HEK293 (cell line): ENCODE data around the gene ZIC3.

Experiments
- CTCF ChIA-PET: fragments of 350-600 bp; formaldehyde crosslinking; extraction: SDS; loops from one replicate; lab custom pipeline; 2021; ENCODE audit warnings: antibody characterized with exemption; lab: Yijun Ruan, JAX
- POLR2A ChIA-PET: fragments of 300-600 bp; formaldehyde crosslinking; extraction: SDS; loops from one replicate; lab custom pipeline; 2020; ENCODE audit warnings: antibody characterized with exemption, inconsistent platforms; lab: Yijun Ruan, JAX
- H3K27ac ChIP-seq: fragments of 200-500 bp; sonication (Bioruptor generic); 2 replicates; pipeline ENCODE4 v1.5.1; 2014; ENCODE audit warnings: low read depth, low read length, control low read depth, inconsistent platforms; ENCODE audit errors: extremely low read depth
- H3K36me3 ChIP-seq, 2 experiments: fragments of 200-500 bp in 1 of 2; sonication (Bioruptor generic) in 1 of 2; 1 replicate in 1 of 2; 2 replicates in 1 of 2; pipeline ENCODE4 v1.5.1; 2014 to 2017; ENCODE audit warnings: inconsistent platforms in 2 of 2, low read length in 2 of 2; ENCODE audit not compliant: control insufficient read depth in 2 of 2, insufficient read depth in 1 of 2
- H3K4me1 ChIP-seq: fragments of 200-500 bp; sonication (Bioruptor generic); 2 replicates; pipeline ENCODE4 v1.5.1; 2014; ENCODE audit warnings: mild to moderate bottlenecking, low read length, inconsistent platforms; ENCODE audit not compliant: control insufficient read depth, insufficient read depth
- H3K4me3 ChIP-seq: 2 replicates; pipeline ENCODE4 v1.5.1; 2011; ENCODE audit warnings: low read depth, mild to moderate bottlenecking, control low read depth, low read length, moderate library complexity
- H3K9me3 ChIP-seq: fragments of 200-500 bp; sonication (Bioruptor generic); 2 replicates; pipeline ENCODE4 v1.5.1; 2014; ENCODE audit warnings: low read depth, low read length, inconsistent platforms; ENCODE audit not compliant: control insufficient read depth, insufficient read depth
- AEBP2 ChIP-seq: fragments of 450-650 bp; formaldehyde crosslinking; IDR thresholded peaks from 2 replicates; pipeline ENCODE4 v1.5.1; 2016; ENCODE audit warnings: missing biosample characterization, missing genetic modification characterization, borderline replicate concordance
- FEZF1 ChIP-seq: fragments of 450-650 bp; formaldehyde crosslinking; IDR thresholded peaks from 2 replicates; pipeline ENCODE4 v1.5.1; 2016; ENCODE audit warnings: missing biosample characterization, missing genetic modification characterization
- HOXA7 ChIP-seq: sonication (generic); formaldehyde crosslinking; IDR thresholded peaks from 2 replicates; pipeline ENCODE4 v1.8.1; 2022; ENCODE audit warnings: missing genetic modification reagents, borderline replicate concordance
- PRDM10 ChIP-seq: fragments of 450-650 bp; formaldehyde crosslinking; IDR thresholded peaks from 2 replicates; pipeline ENCODE4 v1.5.1; 2016; ENCODE audit warnings: missing biosample characterization, missing genetic modification characterization
- PRDM2 ChIP-seq: fragments of 450-650 bp; formaldehyde crosslinking; IDR thresholded peaks from 2 replicates; pipeline ENCODE4 v1.5.1; 2016; ENCODE audit warnings: missing biosample characterization, missing genetic modification characterization, borderline replicate concordance
- ZNF214 ChIP-seq: fragments of 450-650 bp; formaldehyde crosslinking; IDR thresholded peaks from 2 replicates; pipeline ENCODE4 v1.5.1; 2017; ENCODE audit warnings: missing biosample characterization, mild to moderate bottlenecking, missing genetic modification characterization, borderline replicate concordance
- ZNF239 ChIP-seq: fragments of 450-650 bp; formaldehyde crosslinking; IDR thresholded peaks from 2 replicates; pipeline ENCODE4 v1.5.1; 2016; ENCODE audit warnings: missing biosample characterization, missing genetic modification characterization
- ZNF433 ChIP-seq: fragments of 450-650 bp; formaldehyde crosslinking; IDR thresholded peaks from 2 replicates; pipeline ENCODE4 v1.5.1; 2016; ENCODE audit warnings: missing biosample characterization, missing genetic modification characterization, low read depth
- ZNF555 ChIP-seq: fragments of 450-650 bp; formaldehyde crosslinking; conservative IDR thresholded peaks from 2 replicates; pipeline ENCODE4 v1.5.1; 2017; ENCODE audit warnings: missing biosample characterization, mild to moderate bottlenecking, missing genetic modification characterization, inconsistent platforms
- ZNF629 ChIP-seq: fragments of 450-650 bp; formaldehyde crosslinking; IDR thresholded peaks from 2 replicates; pipeline ENCODE4 v1.5.1; 2017; ENCODE audit warnings: missing biosample characterization, missing genetic modification characterization

Gene ZIC3

GRCh38 chrX:137547291-137547690 lies 18.6 kb upstream of the ZIC3 start (continued):
- TF ChIP-seq PRDM10 (tag by site-specific recombination) (no peak), ZNF629 (no peak), FEZF1 (tag by site-specific recombination) (no peak), ZNF214 (no peak), PRDM2 (tag by site-specific recombination) (no peak)
- TF ChIP-seq, all 188 proteins: peak for 0

GRCh38 chrX:137548261-137548660 lies 17.7 kb upstream of the ZIC3 start:
- H3K36me3 ChIP-seq = no peaks in the 10 kb centered on the region
- no peaks in the 10 kb centered on the region for H3K4me1 ChIP-seq
- TF ChIP-seq ZNF555 (no peak), HOXA7 (CRISPR knock-in tag) (no peak), ZNF239 (tag by site-specific recombination) (no peak), AEBP2 (no peak)
- TF ChIP-seq, all 188 proteins: peak for 0
- H3K4me3 ChIP-seq = no peak overlapping the region
- no peak overlapping the region for H3K27ac ChIP-seq
- POLR2A ChIA-PET = no interaction called here
- CTCF ChIA-PET = no interaction called here
- peaks cover 2% of the 10 kb centered on the region; the same call in 1 of the 2 replicates for H3K9me3 ChIP-seq

- Histone ChIP-seq H3K9me3 (peaks cover 2% of the 10 kb centered on the region; the same call in 1 of the 2 replicates), H3K36me3 (no peaks in the 10 kb centered on the region), H3K4me1 (no peaks in the 10 kb centered on the region), H3K4me3 (no peak overlapping the region), H3K27ac (no peak overlapping the region)
- POLR2A ChIA-PET = no interaction called here
- no peak for TF ChIP-seq ZNF433 (tag by site-specific recombination)
- CTCF ChIA-PET = no interaction called here
These were observed 16.9 kb upstream of the ZIC3 start for GRCh38 chrX:137549073-137549472.
